LoVo (cell line): ENCODE measurements around the gene KCNS1.

Experiments
- DNase-seq: peaks from one replicate; pipeline ENCODE4 v3.0.0-alpha.2; 2016; ENCODE audit warnings: low spot score

Gene KCNS1

DNA sequence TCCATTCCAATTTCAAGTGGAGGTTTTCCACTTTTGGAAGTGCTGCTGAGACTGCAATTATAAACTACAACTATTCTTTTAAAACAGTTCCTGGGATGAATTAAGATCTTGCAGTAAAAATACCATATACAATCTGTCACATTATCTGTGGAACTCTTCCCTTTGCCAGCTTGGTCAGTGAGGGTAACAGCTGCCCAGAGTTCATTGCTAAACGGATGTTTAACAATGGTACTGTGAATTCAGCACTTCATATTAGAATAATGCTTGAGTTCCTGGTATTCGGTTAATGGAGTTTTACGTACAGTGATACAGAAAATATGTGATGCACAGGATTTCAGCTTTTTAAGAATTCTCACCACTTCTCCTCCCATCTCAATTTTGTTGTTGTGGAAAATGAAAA is 51.5 kb downstream of the KCNS1 start:
- no peak for DNase-seq

DNA sequence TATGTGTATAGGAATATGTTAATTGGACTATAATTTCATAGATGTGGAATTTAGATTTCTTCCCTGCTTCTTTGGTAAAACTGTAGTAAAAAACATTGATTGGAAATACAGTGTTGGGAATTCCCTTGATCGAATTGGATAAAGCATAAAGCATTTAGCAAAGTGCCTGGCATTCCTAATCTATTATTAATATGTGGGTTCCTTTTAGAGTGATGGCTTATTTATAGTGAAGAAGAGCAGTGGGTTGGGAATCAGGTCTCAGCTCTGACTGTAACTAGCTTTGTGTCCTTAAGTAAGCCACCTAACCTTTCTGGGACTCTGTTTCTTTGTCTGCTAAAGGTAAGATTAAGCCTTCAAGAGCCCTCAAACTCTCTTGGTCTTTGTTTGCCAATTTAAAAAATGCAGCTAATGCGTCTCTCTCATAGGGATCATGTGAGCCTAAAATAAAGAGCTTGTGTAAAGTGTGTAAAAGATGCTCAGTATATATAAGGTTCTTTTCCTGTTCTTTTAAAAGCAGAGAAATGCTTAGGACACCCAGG is 53.3 kb downstream of the KCNS1 start:
- no peak for DNase-seq

DNA sequence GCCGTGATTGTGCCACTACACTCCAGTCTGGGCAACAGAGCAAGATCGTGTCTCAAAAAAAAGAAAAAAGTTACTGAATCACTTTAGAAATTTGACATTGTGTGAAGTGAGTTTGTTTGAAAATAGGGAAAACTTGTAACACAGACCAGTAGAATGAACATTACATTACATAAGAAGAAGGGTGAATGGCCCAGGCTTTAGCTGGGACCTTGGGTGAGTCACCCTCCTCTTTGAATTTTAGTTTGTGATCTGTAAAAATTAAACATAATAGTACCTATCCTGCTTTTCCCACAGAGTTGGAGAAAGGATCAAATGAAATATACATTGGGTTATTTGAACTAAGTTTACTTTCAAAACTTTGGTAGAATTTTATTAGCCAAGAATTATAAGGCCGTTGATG is 56.3 kb downstream of the KCNS1 start:
- DNase-seq = no peak

DNA sequence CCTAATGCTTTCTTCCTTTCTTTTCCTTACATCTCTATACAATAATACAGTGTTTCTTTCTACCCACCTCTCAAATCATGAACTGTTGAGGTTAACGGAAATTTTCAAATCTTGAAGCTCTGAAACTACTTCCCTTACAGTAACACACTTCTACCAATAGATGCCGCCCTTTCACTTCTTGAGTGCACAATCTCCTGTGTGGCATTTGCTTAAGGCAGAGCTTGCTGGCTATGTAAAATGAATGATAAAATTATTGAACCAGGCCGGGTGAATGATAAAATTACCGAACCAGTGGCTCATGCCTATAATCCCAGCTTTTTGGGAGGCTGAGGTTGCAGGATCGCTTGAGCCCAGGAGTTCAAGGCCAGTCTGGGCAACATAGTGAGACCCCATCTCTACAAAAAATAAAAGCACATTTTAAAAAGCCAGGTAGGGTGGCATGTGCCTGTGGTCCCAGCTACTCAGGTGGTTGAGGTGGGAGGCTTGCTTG is 56.8 kb downstream of the KCNS1 start:
- peak; percentile 62 for DNase-seq

DNA sequence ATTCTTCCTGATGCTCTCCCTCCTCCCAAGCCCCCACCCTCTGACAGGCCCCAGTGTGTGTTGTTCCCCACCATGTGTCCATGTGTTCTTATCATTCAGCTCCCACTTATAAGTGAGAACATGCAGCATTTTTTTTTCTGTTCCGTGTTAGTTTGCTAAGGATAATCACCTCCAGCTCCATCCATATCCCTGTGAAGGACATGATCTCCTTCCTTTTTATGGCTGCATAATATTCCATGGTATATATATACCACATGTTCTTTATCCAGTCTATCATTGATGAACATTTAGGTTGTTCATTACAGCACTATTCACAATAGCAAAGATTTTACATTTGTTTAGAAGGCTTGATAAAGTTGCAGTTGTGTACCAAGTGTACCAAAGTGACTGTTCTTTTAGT is 57.9 kb downstream of the KCNS1 start:
- DNase-seq = no peak
